ENCODE data around the gene HMGN5. TPM values are rescaled to one million over a fixed set of nuclear protein-coding genes. Genes with fewer than 3 reads are reported as not detected.

HMGN5 gene
- total RNA-seq, 2 experiments from 2014 or later = 1.4 to 3.2 TPM

GRCh38 chrX:81202943-81203342 is 1.2 kb upstream of the HMGN5 start:
- ChIA-PET CTCF (no interaction called here), POLR2A (no interaction called here)
- Mint-ChIP-seq H3K9me3 (no peaks in the 10 kb centered on the region), H3K36me3 (ENCODE audit: low read depth) (peaks cover 39% of the 10 kb centered on the region), H3K27me3 (no peaks in the 10 kb centered on the region), H3K4me3 (peak overlapping the region; percentile 98), H3K4me1 (peaks cover 35% of the 10 kb centered on the region), H3K27ac (peak overlapping the region; percentile 98)
- DNase-seq = no peak

- Mint-ChIP-seq H3K9me3 (no peaks in the 10 kb centered on the region), H3K27ac (peak overlapping the region; percentile 98), H3K4me1 (peaks cover 37% of the 10 kb centered on the region), H3K36me3 (ENCODE audit: low read depth) (peaks cover 35% of the 10 kb centered on the region), H3K4me3 (peak overlapping the region; percentile 98), H3K27me3 (no peaks in the 10 kb centered on the region)
- no peak for DNase-seq
- ChIA-PET POLR2A (no interaction called here), CTCF (interaction anchor here (0.7 to 1.0 kb wide), 2 partner anchors 10 to 74 kb away, joined by 3 to 4 read pairs; no protein-coding TSS in a partner anchor)
These were observed 725 bp upstream of the HMGN5 start for GRCh38 chrX:81202456-81202819.

- no peak for DNase-seq
- peak overlapping the region; percentile 98 for H3K27ac Mint-ChIP-seq
- H3K36me3 Mint-ChIP-seq (ENCODE audit: low read depth) = peaks cover 25% of the 10 kb centered on the region
- CTCF ChIA-PET = no interaction called here
- POLR2A ChIA-PET = no interaction called here
- H3K4me3 Mint-ChIP-seq = peak overlapping the region; percentile 98
- no peaks in the 10 kb centered on the region for H3K9me3 Mint-ChIP-seq
- H3K27me3 Mint-ChIP-seq = no peaks in the 10 kb centered on the region
- H3K4me1 Mint-ChIP-seq = peaks cover 32% of the 10 kb centered on the region
These were observed 642 bp downstream of the HMGN5 start for GRCh38 chrX:81201071-81201470.

- H3K27me3 Mint-ChIP-seq = no peaks in the 10 kb centered on the region
- DNase-seq = peak; percentile 57
- H3K4me3 Mint-ChIP-seq = no peak overlapping the region
- no peak overlapping the region for H3K27ac Mint-ChIP-seq
- CTCF ChIA-PET = interaction anchor here (0.6 kb wide), 1 partner anchor 33 kb away, joined by 3 read pairs; no protein-coding TSS in a partner anchor
- peaks cover 4% of the 10 kb centered on the region for H3K4me1 Mint-ChIP-seq
- POLR2A ChIA-PET = no interaction called here
- H3K9me3 Mint-ChIP-seq = no peaks in the 10 kb centered on the region
- no peaks in the 10 kb centered on the region for H3K36me3 Mint-ChIP-seq (ENCODE audit: low read depth)
These were observed 6.0 kb downstream of the HMGN5 start for GRCh38 chrX:81195712-81196111.

- CTCF ChIA-PET = no interaction called here
- no peaks in the 10 kb centered on the region for H3K27me3 Mint-ChIP-seq
These were observed 6.5 kb downstream of the HMGN5 start for GRCh38 chrX:81195259-81195658.

GRCh38 chrX:81174286-81174685 is 27.4 kb downstream of the HMGN5 start:
- no peak overlapping the region for H3K4me3 Mint-ChIP-seq
- no peaks in the 10 kb centered on the region for H3K4me1 Mint-ChIP-seq
- ChIA-PET POLR2A (no interaction called here), CTCF (no interaction called here)
- DNase-seq = no peak
- no peaks in the 10 kb centered on the region for H3K36me3 Mint-ChIP-seq (ENCODE audit: low read depth)
- no peaks in the 10 kb centered on the region for H3K9me3 Mint-ChIP-seq
- no peaks in the 10 kb centered on the region for H3K27me3 Mint-ChIP-seq
- H3K27ac Mint-ChIP-seq = no peak overlapping the region

More at GRCh38 chrX:81195259-81195658, 6.5 kb downstream of the HMGN5 start:
- Mint-ChIP-seq H3K36me3 (ENCODE audit: low read depth) (no peaks in the 10 kb centered on the region), H3K4me1 (peaks cover 2% of the 10 kb centered on the region), H3K4me3 (no peak overlapping the region), H3K9me3 (no peaks in the 10 kb centered on the region), H3K27ac (no peak overlapping the region)
- no peak for DNase-seq
- POLR2A ChIA-PET = no interaction called here

GRCh38 chrX:81168391-81168790 is 33.3 kb downstream of the HMGN5 start:
- no peak for DNase-seq
- ChIA-PET CTCF (no interaction called here), POLR2A (no interaction called here)
- H3K4me1 Mint-ChIP-seq = no peaks in the 10 kb centered on the region
- H3K4me3 Mint-ChIP-seq = no peak overlapping the region
- H3K9me3 Mint-ChIP-seq = no peaks in the 10 kb centered on the region
- H3K36me3 Mint-ChIP-seq (ENCODE audit: low read depth) = no peaks in the 10 kb centered on the region
- H3K27ac Mint-ChIP-seq = no peak overlapping the region
- no peaks in the 10 kb centered on the region for H3K27me3 Mint-ChIP-seq

- CTCF ChIA-PET = interaction anchor here (0.6 kb wide), 1 partner anchor 440 kb away, joined by 5 read pairs; no protein-coding TSS in a partner anchor
- Mint-ChIP-seq H3K27me3 (peaks cover 10% of the 10 kb centered on the region), H3K36me3 (ENCODE audit: low read depth) (no peaks in the 10 kb centered on the region), H3K27ac (peak overlapping the region; percentile 84), H3K4me3 (peak overlapping the region; percentile 88), H3K4me1 (peaks cover 13% of the 10 kb centered on the region), H3K9me3 (no peaks in the 10 kb centered on the region)
- POLR2A ChIA-PET = no interaction called here
- peak; percentile 85 for DNase-seq
These were observed 80.0 kb downstream of the HMGN5 start for GRCh38 chrX:81121513-81122363.

GRCh38 chrX:81120936-81121371 is 80.8 kb downstream of the HMGN5 start:
- CTCF ChIA-PET = interaction anchor here (0.6 kb wide), 1 partner anchor 439 kb away, joined by 5 read pairs; no protein-coding TSS in a partner anchor

GRCh38 chrX:81120258-81120935 is 81.3 kb downstream of the HMGN5 start:
- POLR2A ChIA-PET = no interaction called here
- DNase-seq = peak; percentile 6

More at GRCh38 chrX:81120936-81121371, 80.8 kb downstream of the HMGN5 start:
- Mint-ChIP-seq H3K27me3 (peaks cover 10% of the 10 kb centered on the region), H3K4me1 (peaks cover 13% of the 10 kb centered on the region), H3K9me3 (no peaks in the 10 kb centered on the region), H3K36me3 (ENCODE audit: low read depth) (no peaks in the 10 kb centered on the region), H3K4me3 (peak overlapping the region; percentile 88), H3K27ac (peak overlapping the region; percentile 84)
- DNase-seq = peak; percentile 46
- POLR2A ChIA-PET = no interaction called here

GRCh38 chrX:81114757-81115156 is 87.0 kb downstream of the HMGN5 start:
- DNase-seq = no peak
- no peaks in the 10 kb centered on the region for H3K36me3 Mint-ChIP-seq (ENCODE audit: low read depth)
- ChIA-PET CTCF (no interaction called here), POLR2A (no interaction called here)
- no peaks in the 10 kb centered on the region for H3K9me3 Mint-ChIP-seq
- no peak overlapping the region for H3K27ac Mint-ChIP-seq
- H3K4me3 Mint-ChIP-seq = no peak overlapping the region
- H3K4me1 Mint-ChIP-seq = peaks cover 3% of the 10 kb centered on the region
- H3K27me3 Mint-ChIP-seq = no peaks in the 10 kb centered on the region

More at GRCh38 chrX:81120258-81120935, 81.3 kb downstream of the HMGN5 start:
- no peaks in the 10 kb centered on the region for H3K9me3 Mint-ChIP-seq
- CTCF ChIA-PET = interaction anchor here (0.6 kb wide), 1 partner anchor 22 kb away, joined by 3 read pairs; no protein-coding TSS in a partner anchor
- H3K27ac Mint-ChIP-seq = peak overlapping the region; percentile 84
- H3K36me3 Mint-ChIP-seq (ENCODE audit: low read depth) = no peaks in the 10 kb centered on the region
- H3K4me1 Mint-ChIP-seq = peaks cover 13% of the 10 kb centered on the region
- peak overlapping the region; percentile 88 for H3K4me3 Mint-ChIP-seq
- H3K27me3 Mint-ChIP-seq = peaks cover 10% of the 10 kb centered on the region

GRCh38 chrX:81110286-81110685 is 91.4 kb downstream of the HMGN5 start:
- CTCF ChIA-PET = no interaction called here
- no peak overlapping the region for H3K4me3 Mint-ChIP-seq
- POLR2A ChIA-PET = no interaction called here
- no peak for DNase-seq
- H3K36me3 Mint-ChIP-seq (ENCODE audit: low read depth) = no peaks in the 10 kb centered on the region
- H3K4me1 Mint-ChIP-seq = no peaks in the 10 kb centered on the region
- H3K27me3 Mint-ChIP-seq = no peaks in the 10 kb centered on the region
- peaks cover 3% of the 10 kb centered on the region for H3K9me3 Mint-ChIP-seq
- H3K27ac Mint-ChIP-seq = no peak overlapping the region

- POLR2A ChIA-PET = no interaction called here
- Mint-ChIP-seq H3K36me3 (ENCODE audit: low read depth) (no peaks in the 10 kb centered on the region), H3K4me1 (no peaks in the 10 kb centered on the region), H3K27ac (no peak overlapping the region), H3K9me3 (peaks cover 7% of the 10 kb centered on the region), H3K27me3 (no peaks in the 10 kb centered on the region), H3K4me3 (no peak overlapping the region)
- DNase-seq = no peak
- CTCF ChIA-PET = no interaction called here
These were observed 119.1 kb downstream of the HMGN5 start for GRCh38 chrX:81082649-81083048.
